BLaER1 treated with 17β-estradiol and CSF1 and Interleukin-3, amounts not matched to agents 10 nM and 100 nM (cell line): ENCODE measurements around the gene OR2T3.
"Not testable (repeated sequence)": the region's sequence is repeated elsewhere in the genome, so short reads cannot be mapped to it uniquely, and the experiment has no call there.

Experiments
- H3K27ac ChIP-seq, 11 experiments: shearing (Covaris generic); formaldehyde crosslinking; 2 replicates each; pipeline ENCODE4 v1.8.1; 2022
- H3K27me3 ChIP-seq, 11 experiments: shearing (Covaris generic); formaldehyde crosslinking; 2 replicates each; pipeline ENCODE4 v1.8.1; 2022
- H3K36me3 ChIP-seq, 11 experiments: shearing (Covaris generic); formaldehyde crosslinking; 2 replicates each; pipeline ENCODE4 v1.8.1; 2022
- H3K4me1 ChIP-seq, 10 experiments: shearing (Covaris generic); formaldehyde crosslinking; 2 replicates each; pipeline ENCODE4 v1.8.1; 2022
- H3K4me2 ChIP-seq, 11 experiments: shearing (Covaris generic); formaldehyde crosslinking; 2 replicates each; pipeline ENCODE4 v1.8.1; 2022
- H3K4me3 ChIP-seq, 10 experiments: shearing (Covaris generic); formaldehyde crosslinking; 2 replicates each; pipeline ENCODE4 v1.8.1; 2022
- H3K9ac ChIP-seq, 11 experiments: shearing (Covaris generic); formaldehyde crosslinking; 2 replicates each; pipeline ENCODE4 v1.8.1; 2022
- H3K9me3 ChIP-seq, 11 experiments: shearing (Covaris generic); formaldehyde crosslinking; replicated peaks in 1 of 11; 2 replicates each; pipeline ENCODE4 v1.8.1; 2022
- H4K20me1 ChIP-seq, 11 experiments: shearing (Covaris generic); formaldehyde crosslinking; 2 replicates each; pipeline ENCODE4 v1.8.1; 2022
- Cebpa-rat ChIP-seq, 11 experiments: shearing (Covaris generic); IDR thresholded peaks; 2 replicates each; pipeline ENCODE4 v1.8.1; 2022

Gene OR2T3

GRCh38 chr1:248500305-248501035 is 27.3 kb downstream of the OR2T3 start:
- not testable (repeated sequence) for H3K4me2 ChIP-seq, H3K4me1 ChIP-seq, H3K9me3 ChIP-seq, H3K27ac ChIP-seq, H3K27me3 ChIP-seq, H4K20me1 ChIP-seq, H3K9ac ChIP-seq, H3K36me3 ChIP-seq, H3K4me3 ChIP-seq

GRCh38 chr1:248507773-248508172 is 34.6 kb downstream of the OR2T3 start, which contains the start of gene OR2G6:
OR2G6 (plus strand) TSS chr1:248508073; CDS start chr1:248521647, 13,574 bp downstream.
- H3K36me3 ChIP-seq, H3K9ac ChIP-seq, H3K4me1 ChIP-seq, H3K9me3 ChIP-seq, H3K4me3 ChIP-seq, H3K4me2 ChIP-seq, H3K27ac ChIP-seq, H3K27me3 ChIP-seq, H4K20me1 ChIP-seq: not testable (repeated sequence)

- H4K20me1 ChIP-seq, H3K27ac ChIP-seq, H3K4me3 ChIP-seq, H3K4me1 ChIP-seq, H3K9ac ChIP-seq, H3K9me3 ChIP-seq, H3K27me3 ChIP-seq, H3K36me3 ChIP-seq, H3K4me2 ChIP-seq: not testable (repeated sequence)
These were observed 37.1 kb downstream of the OR2T3 start for GRCh38 chr1:248510217-248510616.

- no peak for TF ChIP-seq Cebpa-rat (IDR thresholded peaks at IDR 0.05)
These were observed 48.7 kb downstream of the OR2T3 start for GRCh38 chr1:248521856-248522255.

More at GRCh38 chr1:248521856-248522255, 48.7 kb downstream of the OR2T3 start:
- no peaks in the 10 kb centered on the region for H4K20me1 ChIP-seq
- no peak overlapping the region for H3K27ac ChIP-seq
- no peaks in the 10 kb centered on the region for H3K4me1 ChIP-seq
- no peak overlapping the region for H3K4me3 ChIP-seq
- H3K9me3 ChIP-seq = peaks cover 0 to 14% (median 3%) of the 10 kb centered on the region in 11 experiments; a peak in 6 of 22 replicates
- no peak overlapping the region for H3K9ac ChIP-seq
- H3K27me3 ChIP-seq = no peaks in the 10 kb centered on the region
- no peaks in the 10 kb centered on the region for H3K36me3 ChIP-seq
- H3K4me2 ChIP-seq = no peak overlapping the region
